A549 treated with dexamethasone at 1 μM for 4 hours (cell line): ENCODE results near the gene USP9X. TPM values are rescaled to one million over a fixed set of nuclear protein-coding genes. Genes with fewer than 3 reads are reported as not detected.

Experiments used
- total RNA-seq: library from RNA; stranded (reverse); fragments of 200-300 nt; extraction: Qiagen RNA extraction; gene quantifications from 5 replicates; pipeline ENCODE4 v1.2.3, GENCODE V29; 2022

The USP9X gene, protein sequence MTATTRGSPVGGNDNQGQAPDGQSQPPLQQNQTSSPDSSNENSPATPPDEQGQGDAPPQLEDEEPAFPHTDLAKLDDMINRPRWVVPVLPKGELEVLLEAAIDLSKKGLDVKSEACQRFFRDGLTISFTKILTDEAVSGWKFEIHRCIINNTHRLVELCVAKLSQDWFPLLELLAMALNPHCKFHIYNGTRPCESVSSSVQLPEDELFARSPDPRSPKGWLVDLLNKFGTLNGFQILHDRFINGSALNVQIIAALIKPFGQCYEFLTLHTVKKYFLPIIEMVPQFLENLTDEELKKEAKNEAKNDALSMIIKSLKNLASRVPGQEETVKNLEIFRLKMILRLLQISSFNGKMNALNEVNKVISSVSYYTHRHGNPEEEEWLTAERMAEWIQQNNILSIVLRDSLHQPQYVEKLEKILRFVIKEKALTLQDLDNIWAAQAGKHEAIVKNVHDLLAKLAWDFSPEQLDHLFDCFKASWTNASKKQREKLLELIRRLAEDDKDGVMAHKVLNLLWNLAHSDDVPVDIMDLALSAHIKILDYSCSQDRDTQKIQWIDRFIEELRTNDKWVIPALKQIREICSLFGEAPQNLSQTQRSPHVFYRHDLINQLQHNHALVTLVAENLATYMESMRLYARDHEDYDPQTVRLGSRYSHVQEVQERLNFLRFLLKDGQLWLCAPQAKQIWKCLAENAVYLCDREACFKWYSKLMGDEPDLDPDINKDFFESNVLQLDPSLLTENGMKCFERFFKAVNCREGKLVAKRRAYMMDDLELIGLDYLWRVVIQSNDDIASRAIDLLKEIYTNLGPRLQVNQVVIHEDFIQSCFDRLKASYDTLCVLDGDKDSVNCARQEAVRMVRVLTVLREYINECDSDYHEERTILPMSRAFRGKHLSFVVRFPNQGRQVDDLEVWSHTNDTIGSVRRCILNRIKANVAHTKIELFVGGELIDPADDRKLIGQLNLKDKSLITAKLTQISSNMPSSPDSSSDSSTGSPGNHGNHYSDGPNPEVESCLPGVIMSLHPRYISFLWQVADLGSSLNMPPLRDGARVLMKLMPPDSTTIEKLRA (N-terminal part only)
- total RNA-seq, result 25.5 to 41.6 TPM (median 35.4 TPM) in 5 replicates

DNA sequence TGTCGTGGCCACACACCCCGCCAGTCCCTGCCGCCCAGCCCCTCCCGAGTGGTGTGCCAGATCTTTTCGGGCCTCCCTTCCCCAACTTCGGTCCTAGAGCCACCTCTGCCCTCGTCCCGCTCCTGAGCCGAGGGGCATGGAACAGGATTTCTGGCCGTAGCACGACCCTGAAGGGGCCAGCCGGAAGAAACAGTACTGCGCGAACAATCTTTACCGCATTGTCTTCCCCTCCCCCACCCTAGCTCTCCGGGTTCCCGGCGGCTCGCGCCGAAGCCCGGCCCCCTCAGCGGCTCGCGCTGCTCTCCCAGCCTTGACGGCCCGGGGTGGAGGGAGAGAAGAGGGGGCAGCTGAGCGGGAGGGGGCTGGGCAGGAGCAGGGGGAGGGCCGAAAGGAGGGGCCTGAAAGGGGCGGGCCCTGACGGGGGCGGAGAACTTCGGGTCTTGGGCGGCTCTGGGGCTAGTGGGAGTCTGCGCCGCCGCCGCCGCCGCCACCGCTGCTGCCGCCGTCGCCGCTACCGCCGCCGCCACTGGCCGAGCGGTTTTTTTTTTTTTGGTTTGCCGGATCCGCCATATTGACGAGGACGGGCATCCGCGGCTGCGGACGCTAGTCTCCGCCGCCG lies at the start of gene USP9X:
USP9X (plus strand) TSS at position 553 of the 619 bp plus-strand sequence. CDS start 38,184 bp downstream, outside the sequence.

Other genes starting within 250 kb of the USP9X start
- gene DDX3X, start 248.7 kb downstream of the USP9X start, total RNA-seq, result 172 to 247 TPM (median 228 TPM) in 5 replicates